H9 (cell line): ENCODE results near the gene TRIM36. TPM values are rescaled to one million over a fixed set of nuclear protein-coding genes. Genes with fewer than 3 reads are reported as not detected.

Experiments used
- DNase-seq: peaks from one replicate; pipeline ENCODE4 v3.0.0-alpha.2; 2017
- H2AFZ ChIP-seq: one replicate; pipeline ENCODE4 v1.6.1; 2013; ENCODE audit warnings: mild to moderate bottlenecking, low read length, control low read depth, moderate library complexity
- H2AK5ac ChIP-seq: 2 replicates; pipeline ENCODE4 v1.6.1; 2013; ENCODE audit warnings: low read length, control low read depth, mixed read lengths; ENCODE audit not compliant: insufficient read length
- H2BK120ac ChIP-seq: one replicate; pipeline ENCODE4 v1.6.1; 2013; ENCODE audit warnings: low read depth, mild to moderate bottlenecking, low read length, control low read depth, inconsistent platforms; ENCODE audit not compliant: poor library complexity, severe bottlenecking
- H2BK12ac ChIP-seq: 2 replicates; pipeline ENCODE4 v1.6.1; 2013; ENCODE audit warnings: low read length, control low read depth, mixed read lengths, low read depth; ENCODE audit not compliant: insufficient read length
- H2BK15ac ChIP-seq: 2 replicates; pipeline ENCODE4 v1.6.1; 2013; ENCODE audit warnings: low read depth, low read length, control low read depth
- H2BK20ac ChIP-seq: one replicate; pipeline ENCODE4 v1.6.1; 2013; ENCODE audit warnings: low read depth, mild to moderate bottlenecking, low read length, control low read depth, inconsistent platforms; ENCODE audit not compliant: poor library complexity, severe bottlenecking
- H2BK5ac ChIP-seq: 2 replicates; pipeline ENCODE4 v1.6.1; 2013; ENCODE audit warnings: low read length, control low read depth, mixed read lengths; ENCODE audit not compliant: insufficient read length
- H3K14ac ChIP-seq: 2 replicates; pipeline ENCODE4 v1.6.1; 2013; ENCODE audit warnings: low read length, control low read depth; ENCODE audit not compliant: insufficient read depth
- H3K18ac ChIP-seq: 2 replicates; pipeline ENCODE4 v1.6.1; 2013; ENCODE audit warnings: low read depth, mild to moderate bottlenecking, mixed read lengths, low read length, control low read depth; ENCODE audit not compliant: insufficient read length
- H3K23ac ChIP-seq: 2 replicates; pipeline ENCODE4 v1.6.1; 2013; ENCODE audit warnings: low read length, control low read depth, mixed read lengths, low read depth; ENCODE audit not compliant: insufficient read length
- H3K23me2 ChIP-seq: 2 replicates; pipeline ENCODE4 v1.6.1; 2013; ENCODE audit warnings: low read depth, mild to moderate bottlenecking, mixed read lengths, low read length, control low read depth; ENCODE audit not compliant: insufficient read length, poor library complexity, severe bottlenecking
- H3K27ac ChIP-seq: 2 replicates; pipeline ENCODE4 v1.5.1; 2013; ENCODE audit warnings: low read length, control low read depth, mixed read lengths, low read depth; ENCODE audit not compliant: insufficient read length
- H3K27me3 ChIP-seq: 2 replicates; pipeline ENCODE4 v1.6.1; 2013; ENCODE audit warnings: low read length, control low read depth, inconsistent platforms; ENCODE audit not compliant: insufficient read depth
- H3K4ac ChIP-seq: 2 replicates; pipeline ENCODE4 v1.6.1; 2013; ENCODE audit warnings: low read depth, mild to moderate bottlenecking, control low read depth, inconsistent platforms, low read length, moderate library complexity
- H3K4me1 ChIP-seq: 2 replicates; pipeline ENCODE4 v1.6.1; 2013; ENCODE audit warnings: low read length, control low read depth, inconsistent platforms; ENCODE audit not compliant: insufficient read depth
- H3K4me2 ChIP-seq: 2 replicates; pipeline ENCODE4 v1.6.1; 2013; ENCODE audit warnings: low read length, control low read depth, mixed read lengths; ENCODE audit not compliant: insufficient read length, insufficient read depth
- H3K56ac ChIP-seq: 2 replicates; pipeline ENCODE4 v1.6.1; 2013; ENCODE audit warnings: low read depth, mild to moderate bottlenecking, mixed read lengths, low read length, control low read depth; ENCODE audit not compliant: insufficient read length
- H3K79me1 ChIP-seq: 2 replicates; pipeline ENCODE4 v1.6.1; 2013; ENCODE audit warnings: low read depth, mild to moderate bottlenecking, moderate library complexity, low read length, control low read depth, inconsistent platforms; ENCODE audit not compliant: insufficient read depth, poor library complexity, severe bottlenecking
- H3K79me2 ChIP-seq: 2 replicates; pipeline ENCODE4 v1.6.1; 2013; ENCODE audit warnings: low read length, control low read depth, inconsistent platforms; ENCODE audit not compliant: insufficient read depth
- H3K9ac ChIP-seq: 2 replicates; pipeline ENCODE4 v1.6.1; 2013; ENCODE audit warnings: low read length, control low read depth, mixed read lengths; ENCODE audit not compliant: insufficient read length; ENCODE audit errors: extremely low read depth
- H3K9me3 ChIP-seq: one replicate; pipeline ENCODE4 v1.6.1; 2013; ENCODE audit warnings: low read depth, low read length, inconsistent platforms; ENCODE audit not compliant: control insufficient read depth
- H3T11ph ChIP-seq: one replicate; pipeline ENCODE4 v1.6.1; 2013; ENCODE audit warnings: mild to moderate bottlenecking, low read length, control low read depth, inconsistent platforms
- H4K20me1 ChIP-seq: one replicate; pipeline ENCODE4 v1.6.1; 2013; ENCODE audit not compliant: control insufficient read depth, insufficient read length, insufficient read depth
- H4K5ac ChIP-seq: 2 replicates; pipeline ENCODE4 v1.6.1; 2013; ENCODE audit warnings: low read depth, mild to moderate bottlenecking, mixed read lengths, low read length, control low read depth; ENCODE audit not compliant: insufficient read length
- H4K8ac ChIP-seq: replicated peaks from 2 replicates; pipeline ENCODE4 v1.6.1; 2013; ENCODE audit warnings: low read length, control low read depth, mixed read lengths, low read depth; ENCODE audit not compliant: insufficient read length
- H4K91ac ChIP-seq: 2 replicates; pipeline ENCODE4 v1.6.1; 2013; ENCODE audit warnings: low read depth, mild to moderate bottlenecking, moderate library complexity, mixed read lengths, low read length, control low read depth; ENCODE audit not compliant: insufficient read length
- H3K27ac Mint-ChIP-seq, 3 experiments: 2 replicates in 2 of 3; 3 replicates in 1 of 3; pipeline ENCODE4 v1.8.0; 2020 to 2021; ENCODE audit warnings: mixed read lengths in 3 of 3, mild to moderate bottlenecking in 1 of 3, moderate library complexity in 1 of 3
- H3K27me3 Mint-ChIP-seq: 2 replicates; pipeline ENCODE4 v1.8.0; 2021; ENCODE audit warnings: low read depth, mild to moderate bottlenecking, moderate library complexity, mixed read lengths
- H3K36me3 Mint-ChIP-seq, 3 experiments: 2 replicates in 2 of 3; 3 replicates in 1 of 3; pipeline ENCODE4 v1.8.0; 2020 to 2021; ENCODE audit warnings: low read depth in 3 of 3, mixed read lengths in 3 of 3; ENCODE audit not compliant: insufficient read depth in 1 of 3
- H3K4me1 Mint-ChIP-seq, 2 experiments: 2 replicates each; pipeline ENCODE4 v1.8.0; 2020; ENCODE audit warnings: mixed read lengths in 2 of 2
- H3K4me3 Mint-ChIP-seq, 2 experiments: 2 replicates in 1 of 2; 3 replicates in 1 of 2; pipeline ENCODE4 v1.8.0; 2020 to 2021; ENCODE audit warnings: mild to moderate bottlenecking in 2 of 2, mixed read lengths in 2 of 2, moderate library complexity in 1 of 2
- H3K9me3 Mint-ChIP-seq, 2 experiments: 2 replicates in 1 of 2; 3 replicates in 1 of 2; pipeline ENCODE4 v1.8.0; 2020; ENCODE audit warnings: mild to moderate bottlenecking in 2 of 2, mixed read lengths in 2 of 2, moderate library complexity in 1 of 2
- WGBS: extraction: QIAGEN DNeasy Blood & Tissue Kit; methylation state at CpG from one replicate; pipeline ENCODE4 v1.1.7; 2013; ENCODE audit warnings: missing lambda C conversion rate, low lambda C conversion rate, mixed read lengths; ENCODE audit not compliant: insufficient read length; ENCODE audit errors: extremely low coverage; 5-methylcytosine and 5-hydroxymethylcytosine counted together
- total RNA-seq: library from RNA; stranded (reverse); gene quantifications from 2 replicates; pipeline ENCODE4 v1.2.1, GENCODE V29; 2021
- TF ChIP-seq, protein P1 (sequence below): fragments of 200-600 bp; sonication (generic); conservative IDR thresholded peaks from 3 replicates; pipeline ENCODE4 v1.8.0; 2021; ENCODE audit warnings: antibody characterized with exemption, mild to moderate bottlenecking

Gene TRIM36
- total RNA-seq, 1 experiment from 2014 or later = 14.6 TPM

DNA sequence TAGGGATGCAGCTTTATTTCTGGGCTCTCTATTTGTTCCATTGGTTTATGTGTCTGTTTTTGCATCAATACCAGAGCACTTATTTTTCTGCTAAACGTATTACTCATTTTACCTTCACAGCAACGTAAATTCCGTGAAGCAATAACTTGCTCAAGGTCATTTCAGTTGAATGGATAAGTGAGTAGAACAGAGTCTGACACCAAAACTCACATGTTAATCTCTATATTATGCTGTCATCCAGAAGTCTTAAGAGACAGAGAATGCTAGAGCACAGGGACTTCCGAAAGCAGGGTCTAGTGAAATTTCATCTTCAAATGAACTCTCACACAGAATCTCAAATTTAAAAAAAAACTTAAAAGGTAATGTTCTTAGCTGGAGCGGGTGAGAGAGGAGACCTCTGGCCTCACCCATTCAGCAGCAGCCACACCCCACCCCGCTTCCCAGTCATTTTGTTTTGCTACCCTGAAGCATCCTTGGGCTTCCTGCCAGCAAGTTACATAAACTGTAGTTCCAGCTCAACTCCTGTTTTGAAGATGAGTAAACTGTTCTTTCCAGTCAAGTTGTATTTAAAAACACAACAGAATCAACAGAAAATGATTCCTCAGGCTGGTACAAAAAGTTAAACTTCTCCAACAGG lies 69.3 kb downstream of the TRIM36 start:
- Mint-ChIP-seq H3K4me1 (peaks cover 9 to 13% of the 10 kb centered on the region in 2 experiments), H3K9me3 (peaks cover 2 to 3% of the 10 kb centered on the region in 2 experiments; a peak in 2 of 5 replicates), H3K27ac (no peak overlapping the region), H3K4me3 (no peak overlapping the region), H3K27me3 (no peaks in the 10 kb centered on the region), H3K36me3 (peaks cover 0 to 2% (median 0%) of the 10 kb centered on the region in 3 experiments; a peak in 2 of 7 replicates)
- Histone ChIP-seq H4K91ac (no peak overlapping the region), H3K18ac (no peak overlapping the region), H3K4me2 (no peak overlapping the region), H3T11ph (no peak overlapping the region), H3K9me3 (no peaks in the 10 kb centered on the region), H2AFZ (no peak overlapping the region), H3K9ac (no peak overlapping the region), H3K23me2 (no peaks in the 10 kb centered on the region), H4K20me1 (no peaks in the 10 kb centered on the region), H4K5ac (no peak overlapping the region), H3K23ac (no peak overlapping the region), H2AK5ac (no peak overlapping the region), H3K4me1 (no peaks in the 10 kb centered on the region), H2BK12ac (no peak overlapping the region), H3K79me1 (no peaks in the 10 kb centered on the region), H3K79me2 (no peaks in the 10 kb centered on the region), H2BK120ac (no peak overlapping the region), H2BK15ac (no peak overlapping the region), H3K14ac (no peak overlapping the region), H3K4ac (no peak overlapping the region), H4K8ac (no peak overlapping the region), H3K27ac (no peak overlapping the region), H3K27me3 (no peaks in the 10 kb centered on the region), H2BK5ac (no peak overlapping the region), H2BK20ac (no peak overlapping the region), H3K56ac (no peak overlapping the region)
- TF ChIP-seq, protein P1, sequence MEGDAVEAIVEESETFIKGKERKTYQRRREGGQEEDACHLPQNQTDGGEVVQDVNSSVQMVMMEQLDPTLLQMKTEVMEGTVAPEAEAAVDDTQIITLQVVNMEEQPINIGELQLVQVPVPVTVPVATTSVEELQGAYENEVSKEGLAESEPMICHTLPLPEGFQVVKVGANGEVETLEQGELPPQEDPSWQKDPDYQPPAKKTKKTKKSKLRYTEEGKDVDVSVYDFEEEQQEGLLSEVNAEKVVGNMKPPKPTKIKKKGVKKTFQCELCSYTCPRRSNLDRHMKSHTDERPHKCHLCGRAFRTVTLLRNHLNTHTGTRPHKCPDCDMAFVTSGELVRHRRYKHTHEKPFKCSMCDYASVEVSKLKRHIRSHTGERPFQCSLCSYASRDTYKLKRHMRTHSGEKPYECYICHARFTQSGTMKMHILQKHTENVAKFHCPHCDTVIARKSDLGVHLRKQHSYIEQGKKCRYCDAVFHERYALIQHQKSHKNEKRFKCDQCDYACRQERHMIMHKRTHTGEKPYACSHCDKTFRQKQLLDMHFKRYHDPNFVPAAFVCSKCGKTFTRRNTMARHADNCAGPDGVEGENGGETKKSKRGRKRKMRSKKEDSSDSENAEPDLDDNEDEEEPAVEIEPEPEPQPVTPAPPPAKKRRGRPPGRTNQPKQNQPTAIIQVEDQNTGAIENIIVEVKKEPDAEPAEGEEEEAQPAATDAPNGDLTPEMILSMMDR = no peak
- WGBS = no CpG with 5 or more reads among the region's 6 CpGs
- DNase-seq = no peak
